ENCODE measurements around the gene P4HA2.

DNA sequence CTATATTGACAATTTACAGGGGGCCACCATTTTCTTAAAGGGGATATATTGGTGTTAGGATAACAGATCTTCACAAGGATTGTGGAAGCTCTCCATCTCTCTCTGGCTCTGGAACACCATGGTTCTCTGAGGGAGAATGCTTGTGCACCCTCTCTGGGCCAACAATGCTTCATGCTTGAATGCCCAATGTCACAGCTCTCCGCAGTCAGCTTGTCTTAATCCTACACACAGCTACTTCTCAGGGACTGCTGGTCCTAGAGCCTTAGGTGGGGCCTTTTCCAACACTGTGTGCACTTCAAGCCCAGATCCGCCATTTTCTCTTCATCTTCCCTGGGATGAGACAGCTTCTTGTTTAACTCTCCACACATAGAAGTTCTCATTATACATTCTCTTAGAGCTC lies 22.9 kb upstream of the P4HA2 start:
- TF ChIP-seq POLR2AphosphoS5 (IDR thresholded peaks at IDR 0.05) (no peak), POLR2A (IDR thresholded peaks at IDR 0.05) (no peak)
